GM21381 (cell line): ENCODE results near the gene KIAA0232.
"Not testable (repeated sequence)": the region's sequence is repeated elsewhere in the genome, so short reads cannot be mapped to it uniquely, and the experiment has no call there.

Experiments used
- ATAC-seq: cut with Tn5 transposase; IDR thresholded peaks from one replicate; pipeline ENCODE4 v1.9.1; 2021; ENCODE audit warnings: mild to moderate bottlenecking, moderate library complexity; ENCODE audit not compliant: unreplicated experiment

KIAA0232 gene

DNA sequence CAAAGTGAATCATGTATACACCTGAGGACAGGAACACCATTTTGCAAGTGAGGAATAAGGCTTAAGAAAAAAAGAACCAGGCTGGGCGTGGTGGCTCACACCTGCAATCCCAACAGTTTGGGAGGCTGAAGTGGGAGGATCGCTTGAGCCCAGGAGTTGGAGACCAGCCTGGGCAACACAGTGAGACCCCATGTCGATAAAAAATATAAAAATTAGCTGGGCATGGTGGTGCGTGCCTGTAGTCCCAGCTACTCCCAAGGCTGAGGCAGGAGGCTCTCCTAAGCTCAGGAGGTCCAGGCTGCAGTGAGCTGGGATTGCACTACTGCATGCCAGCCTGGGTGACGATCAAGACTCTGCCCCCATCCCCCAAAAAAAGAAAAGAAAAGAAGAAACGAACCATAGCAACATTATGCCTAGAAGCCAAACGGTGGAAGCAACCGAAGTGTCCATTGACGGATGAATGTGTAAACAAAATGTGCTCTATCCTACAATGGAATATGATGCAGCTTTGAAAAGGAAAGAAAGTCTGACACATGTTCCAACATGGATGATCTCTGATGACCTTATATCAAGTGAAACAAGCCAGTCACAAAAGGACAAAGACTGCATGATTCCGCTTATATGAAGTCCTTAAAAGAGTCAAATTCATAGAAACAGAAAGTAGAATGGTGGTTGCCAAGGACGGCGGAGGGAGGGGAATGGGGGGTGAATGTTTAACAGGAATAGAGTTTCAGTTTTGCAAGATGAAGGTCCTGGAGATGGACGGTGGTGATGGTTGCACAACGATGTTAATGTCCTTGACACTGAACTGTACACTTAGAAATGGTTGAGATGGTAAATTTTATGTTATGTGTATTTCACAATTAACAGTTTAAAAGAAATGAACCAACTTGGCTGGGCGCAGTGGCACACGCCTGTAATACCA, 8.6 kb upstream of the KIAA0232 start:
- no peak for ATAC-seq

DNA sequence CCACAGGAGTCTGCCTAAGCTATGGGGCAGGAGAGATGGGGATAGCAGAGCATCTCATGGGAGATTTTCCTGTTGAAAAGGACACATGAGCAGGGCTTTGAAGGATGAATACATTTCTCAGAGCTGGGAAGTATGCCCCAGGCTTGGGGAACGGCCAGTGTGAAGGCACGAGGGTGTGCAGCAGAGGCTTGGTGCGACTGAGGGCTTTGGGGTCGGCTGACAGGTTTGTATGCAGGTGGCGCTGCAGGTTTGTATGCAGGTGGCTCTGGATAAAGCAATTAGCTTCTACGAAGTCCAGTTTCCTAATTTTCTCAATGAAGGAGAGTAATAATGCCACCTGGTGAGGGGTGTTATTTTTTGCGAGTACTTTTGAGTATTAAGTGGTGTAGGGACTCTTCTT, 6.8 kb upstream of the KIAA0232 start:
- ATAC-seq, result no peak

DNA sequence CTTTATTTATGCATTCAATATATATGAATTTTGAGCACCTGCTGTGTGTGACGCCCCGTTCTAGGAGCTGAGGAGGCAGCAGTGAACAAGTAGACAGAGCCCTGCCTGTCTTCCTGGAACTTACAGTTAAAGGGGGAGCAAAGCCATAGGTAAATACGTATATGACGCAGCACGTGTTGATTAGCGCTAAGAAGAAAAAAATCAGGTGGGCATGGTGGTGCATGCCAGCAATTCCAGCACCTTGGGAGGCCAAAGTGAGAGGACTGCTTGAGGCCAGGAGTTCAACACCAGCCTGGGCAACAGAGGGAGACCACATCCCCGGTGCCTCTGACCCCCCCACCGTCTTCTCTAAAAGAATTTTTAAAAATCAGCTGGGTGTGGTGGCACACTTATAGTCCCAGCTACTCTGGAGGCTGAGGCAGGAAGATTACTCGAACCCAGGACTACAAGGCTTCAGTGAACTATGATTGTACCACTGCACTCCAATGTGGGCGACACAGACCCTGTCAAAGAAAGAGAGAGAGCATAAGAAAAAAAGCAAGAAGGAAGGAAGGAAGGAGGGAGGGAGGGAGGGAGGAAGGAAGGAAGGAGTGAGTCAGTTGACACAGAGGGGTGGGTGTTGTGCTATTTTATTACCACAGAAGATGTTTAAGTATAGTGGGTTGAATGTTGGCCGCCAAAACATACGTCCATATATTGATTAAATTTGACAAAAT, 5.4 kb upstream of the KIAA0232 start:
- no peak for ATAC-seq

DNA sequence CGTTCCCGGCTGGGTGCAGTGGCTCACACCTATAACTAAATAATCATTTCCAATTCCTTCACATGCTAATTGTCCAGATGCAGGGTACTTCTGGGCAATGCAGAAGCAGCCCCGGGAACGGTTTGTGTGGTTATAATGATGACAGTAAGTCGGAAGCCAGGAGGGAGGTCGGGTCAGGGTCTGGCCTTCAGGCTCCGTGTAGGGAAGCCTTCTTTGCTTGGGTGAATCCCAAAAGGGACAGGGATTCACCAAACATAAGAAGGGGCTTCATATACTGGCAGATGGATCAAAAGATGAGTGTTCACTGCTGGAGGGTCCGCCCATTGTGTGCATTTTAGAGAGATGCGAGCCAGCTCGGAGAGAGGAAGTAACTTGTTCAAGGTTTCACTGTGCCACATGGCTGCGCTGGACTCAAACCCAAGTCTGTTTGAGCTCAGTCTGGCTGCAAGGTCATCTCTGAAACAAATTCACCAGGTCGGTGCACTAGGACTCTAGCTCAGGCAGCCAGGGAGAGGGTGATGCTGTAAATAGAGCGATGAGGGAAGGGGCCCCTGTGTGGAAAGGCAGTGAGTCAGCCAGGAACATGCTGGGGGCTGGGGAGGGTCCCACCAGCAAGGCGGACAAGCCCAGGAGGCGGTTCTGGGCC, 4.8 kb upstream of the KIAA0232 start:
- ATAC-seq, result no peak

GRCh38 chr4:6778435-6778834, 4.1 kb upstream of the KIAA0232 start:
- no peak for ATAC-seq

DNA sequence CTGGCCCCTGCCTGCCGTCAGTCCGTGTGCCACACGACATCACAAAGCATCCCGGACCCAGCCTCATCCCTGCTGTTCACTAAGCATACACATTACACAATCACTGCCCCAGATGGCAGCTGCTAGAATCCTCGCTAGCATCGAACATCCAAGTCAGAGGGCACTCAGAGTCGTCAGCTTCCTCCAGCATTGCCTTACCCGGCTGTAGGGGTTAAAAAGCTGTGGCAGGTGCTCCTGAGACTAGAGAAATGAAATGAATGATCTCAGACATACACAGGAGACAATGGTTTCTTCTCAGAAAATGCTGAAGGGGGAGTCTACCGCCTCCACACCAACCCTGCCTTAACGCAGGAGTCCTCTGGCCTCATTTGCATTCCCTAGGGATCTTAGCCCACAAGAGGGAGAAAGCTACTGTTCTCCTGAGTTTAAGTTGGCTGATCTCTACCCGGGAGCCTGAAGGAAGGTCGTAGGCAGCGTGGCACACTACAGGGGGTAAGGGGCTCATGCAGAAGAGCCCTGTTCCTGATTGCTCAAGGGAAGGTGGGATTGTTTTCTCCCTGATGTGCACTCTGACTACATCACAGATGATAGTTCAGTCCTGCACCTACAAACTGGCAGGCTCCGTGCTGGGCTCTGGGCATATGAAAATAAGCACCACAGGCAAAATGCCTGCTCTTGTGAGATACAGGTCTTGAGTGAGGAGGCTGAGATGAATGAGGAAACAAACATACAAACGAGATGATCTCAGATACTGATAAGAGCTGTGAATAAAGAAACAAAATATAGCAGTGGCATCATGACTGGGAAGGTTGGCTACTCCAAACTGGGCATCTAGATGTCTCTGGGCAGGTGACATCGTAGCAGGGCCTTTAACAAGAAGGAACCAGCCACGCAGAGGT, 2.6 kb upstream of the KIAA0232 start:
- ATAC-seq, result no peak

DNA sequence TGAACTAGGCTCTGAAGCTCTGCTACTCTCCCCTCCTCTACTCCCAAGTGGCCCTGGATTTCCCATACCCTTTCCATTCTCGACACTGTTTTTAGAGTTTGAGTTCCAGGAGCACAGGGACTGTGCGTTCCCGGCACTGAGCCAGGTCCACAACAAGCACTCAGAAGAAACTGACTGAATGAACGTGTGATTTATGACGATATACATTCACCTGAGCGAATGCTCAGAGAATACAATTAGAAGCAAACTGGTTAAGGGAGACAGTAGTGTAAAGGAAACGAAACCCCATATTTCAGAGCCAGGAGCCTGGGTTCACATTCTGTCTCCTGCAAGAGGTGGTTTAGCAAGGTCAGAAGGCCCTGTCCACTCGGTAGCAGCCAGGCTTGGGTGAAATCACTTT, 1.4 kb upstream of the KIAA0232 start:
- ATAC-seq, result no peak

DNA sequence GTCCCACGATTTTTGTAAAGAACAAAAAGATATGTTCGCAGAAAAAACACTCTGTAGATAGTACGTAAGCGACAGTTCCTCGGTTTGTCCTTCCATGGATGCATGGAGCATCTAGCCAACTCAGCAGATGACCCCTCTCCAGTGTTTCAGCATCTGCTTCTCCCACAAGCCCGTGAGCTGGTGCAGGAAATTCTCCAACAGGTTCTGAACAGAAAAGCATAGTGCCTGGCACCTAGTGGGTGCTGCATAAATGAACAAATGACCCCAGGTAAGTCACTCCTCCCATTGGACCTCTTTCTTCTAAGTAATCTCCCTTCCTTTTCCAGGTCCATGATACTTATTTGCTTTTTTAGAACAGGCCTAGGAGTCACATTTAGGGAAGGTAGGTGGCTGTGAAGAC, 966 bp upstream of the KIAA0232 start:
- ATAC-seq, result no peak

DNA sequence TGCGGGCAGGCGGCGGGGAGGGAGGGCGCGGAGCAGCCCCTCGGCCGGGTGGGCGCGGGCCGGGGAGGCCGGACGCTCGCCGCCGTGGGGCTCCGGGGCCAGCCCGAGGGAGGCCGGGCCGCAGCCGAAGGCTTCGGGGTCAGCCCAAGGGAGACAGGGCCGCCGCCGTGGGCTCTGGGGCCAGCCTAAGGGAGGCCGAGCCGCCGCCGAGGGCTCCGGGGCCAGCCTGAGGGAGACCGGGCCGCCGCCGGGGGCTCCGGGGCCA, 251 bp downstream of the KIAA0232 start:
- ATAC-seq, result no peak

DNA sequence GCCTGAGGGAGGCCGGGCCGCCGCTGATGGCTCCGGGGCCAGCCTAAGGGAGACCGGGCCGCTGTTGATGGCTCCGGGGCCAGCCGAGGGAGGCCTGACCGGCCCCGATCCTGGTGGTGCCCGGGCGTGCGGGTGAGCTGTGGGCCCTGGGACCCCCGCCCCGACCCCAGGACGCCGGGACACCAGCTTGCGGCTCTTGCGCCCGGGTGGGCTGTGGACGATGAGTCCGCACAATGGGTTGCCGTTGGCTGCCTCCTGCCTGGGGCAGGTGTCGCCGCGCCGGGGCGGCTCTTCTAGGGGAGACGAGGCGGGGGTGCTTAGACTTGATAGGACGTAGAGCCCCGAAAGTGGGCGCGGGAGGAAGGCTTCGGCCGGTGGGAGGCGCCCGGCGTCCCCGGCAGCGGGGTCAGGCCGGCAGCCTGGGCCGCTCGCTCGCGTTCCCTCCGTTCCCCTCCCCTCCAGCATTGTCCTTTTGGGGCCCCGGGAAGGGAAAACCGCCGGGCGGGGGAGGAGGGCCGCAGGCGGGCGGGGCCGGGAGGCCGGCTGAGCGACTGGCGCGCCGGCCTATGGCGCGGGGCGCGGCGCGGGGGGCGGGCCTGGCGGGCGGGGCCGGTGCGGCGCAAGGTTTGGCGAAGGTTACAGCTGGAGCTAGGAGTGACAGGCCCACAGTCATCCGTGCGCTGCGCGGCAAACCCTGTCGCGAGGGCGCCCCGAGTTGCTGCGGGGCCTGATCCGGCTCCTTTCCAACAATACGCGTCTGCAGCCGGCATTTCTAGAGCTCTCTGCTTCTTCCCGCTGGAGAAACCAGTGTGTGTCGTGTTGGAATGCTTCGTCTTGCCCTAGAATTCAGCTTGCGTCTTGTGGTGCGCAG, 819 bp downstream of the KIAA0232 start:
- ATAC-seq, result peak; percentile 72

- ATAC-seq, result no peak
Observed at GRCh38 chr4:6785572-6785925, 3.0 kb downstream of the KIAA0232 start.

GRCh38 chr4:6788123-6788522, 5.6 kb downstream of the KIAA0232 start:
- no peak for ATAC-seq

- ATAC-seq, result not testable (repeated sequence)
Observed at GRCh38 chr4:6791245-6791644, 8.7 kb downstream of the KIAA0232 start.

- ATAC-seq, result not testable (repeated sequence)
Observed at GRCh38 chr4:6791796-6792195, 9.3 kb downstream of the KIAA0232 start.

- ATAC-seq, result no peak
Observed at GRCh38 chr4:6794189-6794588, 11.7 kb downstream of the KIAA0232 start.

GRCh38 chr4:6795821-6796220, 13.3 kb downstream of the KIAA0232 start:
- no peak for ATAC-seq

GRCh38 chr4:6797368-6797767, 14.8 kb downstream of the KIAA0232 start:
- not testable (repeated sequence) for ATAC-seq

DNA sequence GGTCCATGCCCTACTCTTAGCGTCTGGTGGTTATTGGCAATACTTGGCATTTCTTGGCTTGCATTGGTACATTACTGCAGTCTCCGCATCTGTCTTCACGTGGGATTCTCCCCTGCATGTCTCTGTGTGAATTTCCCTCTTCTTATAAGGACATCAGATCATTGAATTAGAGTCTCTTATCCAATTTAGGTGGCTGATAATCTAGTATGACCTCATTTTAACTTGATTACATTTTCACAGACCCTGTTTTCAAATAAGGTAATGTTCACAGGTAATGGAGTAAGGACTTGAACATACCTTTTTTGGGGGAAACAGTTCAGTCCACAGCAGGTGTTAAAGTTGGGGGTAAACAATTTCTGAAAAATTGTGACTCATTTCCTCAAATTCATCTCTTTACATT, 16.6 kb downstream of the KIAA0232 start:
- no peak for ATAC-seq

GRCh38 chr4:6802025-6802424, 19.5 kb downstream of the KIAA0232 start:
- no peak for ATAC-seq

GRCh38 chr4:6802626-6803025, 20.1 kb downstream of the KIAA0232 start:
- no peak for ATAC-seq
